Uterus (tissue), 2 donors: Measurements from ENCODE around the gene CACNA2D4.

ENCODE experiments used
- CTCF ChIP-seq, 4 experiments: fragments of 200-600 bp in 2 of 4; fragments of 450-650 bp in 2 of 4; sonication (generic) in 2 of 4; IDR thresholded peaks; one replicate each; pipeline ENCODE4 v1.5.1; 2016 to 2019; ENCODE audit warnings: antibody characterized with exemption in 4 of 4, mild to moderate bottlenecking in 2 of 4, moderate library complexity in 1 of 4
- POLR2A ChIP-seq, 2 donors: fragments of 450-650 bp; IDR thresholded peaks; one replicate each; pipeline ENCODE4 v1.6.1; 2016; ENCODE audit warnings: antibody characterized with exemption in 2 of 2, mild to moderate bottlenecking in 1 of 2, moderate library complexity in 1 of 2

GRCh38 chr12:1795221-1795784, 123.1 kb downstream of the CACNA2D4 start:
- TF ChIP-seq POLR2A (IDR thresholded peaks at IDR 0.05) (no peak), CTCF (IDR thresholded peaks at IDR 0.05) (no peak)
